Kidney (tissue), 14 donors: ENCODE data around the gene PTTG1. TPM values are rescaled to one million over a fixed set of nuclear protein-coding genes. Genes with fewer than 3 reads are reported as not detected.

Experiments
- DNase-seq, 5 donors: peaks; one replicate each; pipeline ENCODE4 v3.0.0-alpha.2; 2013 to 2020
- FAIRE-seq: peaks from 2 replicates; lab custom pipeline; 2012; peaks lifted over from hg19 to GRCh38; lab: Jason Lieb, UNC
- H3K27ac ChIP-seq, 2 donors: one replicate each; pipeline ENCODE4 v1.7.0; 2013; ENCODE audit warnings: low read depth in 2 of 2, low read length in 2 of 2, inconsistent platforms in 1 of 2
- H3K27me3 ChIP-seq: one replicate; pipeline ENCODE4 v1.7.1; 2013; ENCODE audit warnings: low read length, inconsistent platforms; ENCODE audit not compliant: control insufficient read depth, insufficient read depth
- H3K36me3 ChIP-seq, 3 donors: one replicate each; pipeline versions ENCODE4 v1.7.0 to v1.7.1; 2013; ENCODE audit warnings: low read length in 3 of 3, control low read depth in 1 of 3, inconsistent platforms in 1 of 3; ENCODE audit not compliant: insufficient read depth in 3 of 3, control insufficient read depth in 2 of 3
- H3K4me1 ChIP-seq, 3 donors: one replicate each; pipeline versions ENCODE4 v1.7.0 to v1.7.1; 2013; ENCODE audit warnings: low read length in 3 of 3, inconsistent platforms in 1 of 3, low read depth in 1 of 3; ENCODE audit not compliant: control insufficient read depth in 2 of 3, insufficient read depth in 2 of 3
- H3K4me3 ChIP-seq, 3 donors: one replicate each; pipeline versions ENCODE4 v1.7.0 to v1.8.1; 2013; ENCODE audit warnings: low read length in 3 of 3, control low read depth in 1 of 3, inconsistent platforms in 1 of 3
- H3K9ac ChIP-seq, 3 donors: one replicate each; pipeline versions ENCODE4 v1.7.0 to v1.7.1; 2013; ENCODE audit warnings: low read length in 3 of 3, control low read depth in 1 of 3, inconsistent platforms in 1 of 3
- H3K9me3 ChIP-seq, 3 donors: one replicate each; pipeline versions ENCODE4 v1.7.0 to v1.7.1; 2013; ENCODE audit warnings: low read length in 3 of 3, control low read depth in 1 of 3, inconsistent platforms in 1 of 3; ENCODE audit not compliant: control insufficient read depth in 2 of 3, insufficient read depth in 1 of 3
- CTCF ChIP-seq: IDR thresholded peaks from 3 replicates; pipeline ENCODE4 v1.5.1; 2012; ENCODE audit warnings: mild to moderate bottlenecking, moderate library complexity, borderline replicate concordance; ENCODE audit not compliant: insufficient read depth; ENCODE audit errors: extremely low read depth
- intact Hi-C: fragments of 100-400 bp; cut with DNase I; formaldehyde crosslinking; loops from one replicate; pipeline ENCODE4 v1.11.1; 2022
- polyA plus RNA-seq: library from polyadenylated mRNA; stranded (reverse); fragments of 350-450 nt; fragmentation: Illumina TruSeq; extraction: RNeasy Lipid Tissue Mini Kit (QIAGEN cat#74804); gene quantifications from one replicate; pipeline ENCODE4 v1.2.3, GENCODE V29; 2014; ENCODE audit warnings: low read depth, low replicate concordance; ENCODE audit not compliant: insufficient read depth
- total RNA-seq: library from RNA; stranded (reverse); fragmentation: NEBNext Ultra II Directional; extraction: Animal tissue kit (Norgen Biotek cat#: 25700); gene quantifications from one replicate; pipeline ENCODE4 v1.2.1, GENCODE V29; 2021
- donor health status: control.
- donor health status: control.
- donor health status: control.
- donor health status: control.
- donor health status: control.
- donor health status: DM: yes; HTN: yes; CAD: no.
- donor health status: Normal renal cell carcinoma (clear cell type).

PTTG1 gene
- total and polyA plus RNA-seq, 2 donors from 2014 or later: 2.5 to 4.4 TPM

- intact Hi-C loops: no loop called here
- peaks cover 0 to 6% (median 0%) of the 10 kb centered on the region in 3 donors for H3K9me3 ChIP-seq
- no peak overlapping the region for H3K4me3 ChIP-seq
- no peaks in the 10 kb centered on the region for H3K36me3 ChIP-seq
- H3K9ac ChIP-seq: no peak overlapping the region
- no peak for TF ChIP-seq CTCF
- H3K27ac ChIP-seq: no peak overlapping the region
- no peaks in the 10 kb centered on the region for H3K27me3 ChIP-seq
- DNase-seq (no peak), FAIRE-seq (no peak)
- H3K4me1 ChIP-seq: no peaks in the 10 kb centered on the region
Observed at GRCh38 chr5:160384681-160385080, 37.0 kb upstream of the PTTG1 start.

- no peak overlapping the region for H3K27ac ChIP-seq
- H3K27me3 ChIP-seq: no peaks in the 10 kb centered on the region
- no peak overlapping the region for H3K4me3 ChIP-seq
- FAIRE-seq (no peak), DNase-seq (no peak)
- H3K9ac ChIP-seq: no peak overlapping the region
- no peak for TF ChIP-seq CTCF
- H3K9me3 ChIP-seq: peaks cover 0 to 6% (median 0%) of the 10 kb centered on the region in 3 donors
- no peaks in the 10 kb centered on the region for H3K4me1 ChIP-seq
- H3K36me3 ChIP-seq: no peaks in the 10 kb centered on the region
- intact Hi-C loops: no loop called here
Observed at GRCh38 chr5:160385496-160385895, 36.2 kb upstream of the PTTG1 start.

GRCh38 chr5:160387445-160387844, 34.2 kb upstream of the PTTG1 start:
- FAIRE-seq: no peak
- no peak overlapping the region for H3K4me3 ChIP-seq

More at GRCh38 chr5:160387445-160387844, 34.2 kb upstream of the PTTG1 start:
- no peak for TF ChIP-seq CTCF
- no peak overlapping the region for H3K9ac ChIP-seq
- no peak overlapping the region for H3K27ac ChIP-seq
- H3K4me1 ChIP-seq: no peaks in the 10 kb centered on the region
- intact Hi-C loops: no loop called here
- no peaks in the 10 kb centered on the region for H3K36me3 ChIP-seq
- no peak for DNase-seq
- peaks cover 0 to 6% (median 0%) of the 10 kb centered on the region in 3 donors for H3K9me3 ChIP-seq
- H3K27me3 ChIP-seq: no peaks in the 10 kb centered on the region
